Activated T-helper 9 cell treated with anti-CD3 and anti-CD28 coated beads, Interleukin-2, amount 50 U/mL, for 16 hours (primary cell): ENCODE data around the gene DDX23.
"Not testable (repeated sequence)": the region's sequence is repeated elsewhere in the genome, so short reads cannot be mapped to it uniquely, and the experiment has no call there.

ENCODE experiments used
- DNase-seq: peaks from one replicate; pipeline ENCODE4 v3.0.0-alpha.2; 2020; ENCODE audit warnings: low read depth

DDX23 gene

GRCh38 chr12:48862760-48863159 is 10.8 kb upstream of the DDX23 start:
- no peak for DNase-seq

GRCh38 chr12:48861111-48861510 is 9.1 kb upstream of the DDX23 start:
- DNase-seq, result no peak

GRCh38 chr12:48860236-48860635 is 8.3 kb upstream of the DDX23 start:
- DNase-seq, result not testable (repeated sequence)

GRCh38 chr12:48859607-48860006 is 7.6 kb upstream of the DDX23 start:
- DNase-seq, result no peak

GRCh38 chr12:48858043-48858442 is 6.1 kb upstream of the DDX23 start:
- no peak for DNase-seq

- no peak for DNase-seq
Observed at GRCh38 chr12:48857278-48857994, 5.5 kb upstream of the DDX23 start.

- DNase-seq, result no peak
Observed at GRCh38 chr12:48856379-48856778, 4.4 kb upstream of the DDX23 start.

GRCh38 chr12:48854932-48855331 is 3.0 kb upstream of the DDX23 start:
- not testable (repeated sequence) for DNase-seq

- DNase-seq, result no peak
Observed at GRCh38 chr12:48854488-48854887, 2.5 kb upstream of the DDX23 start.

- DNase-seq, result peak; percentile 74
Observed at GRCh38 chr12:48852734-48853688, 1.0 kb upstream of the DDX23 start.

- not testable (repeated sequence) for DNase-seq
Observed at GRCh38 chr12:48842021-48842420, 9.9 kb downstream of the DDX23 start.

- DNase-seq, result no peak
Observed at GRCh38 chr12:48838048-48838447, 13.9 kb downstream of the DDX23 start.

GRCh38 chr12:48832321-48833060 is 19.5 kb downstream of the DDX23 start:
- no peak for DNase-seq

- no peak for DNase-seq
Observed at GRCh38 chr12:48831257-48831656, 20.7 kb downstream of the DDX23 start.

- no peak for DNase-seq
Observed at GRCh38 chr12:48828841-48829575, 23.0 kb downstream of the DDX23 start.

- no peak for DNase-seq
Observed at GRCh38 chr12:48828293-48828692, 23.7 kb downstream of the DDX23 start.

- no peak for DNase-seq
Observed at GRCh38 chr12:48827513-48828096, 24.4 kb downstream of the DDX23 start.

GRCh38 chr12:48827026-48827425 is 24.9 kb downstream of the DDX23 start:
- DNase-seq, result no peak

- DNase-seq, result no peak
Observed at GRCh38 chr12:48826209-48826855, 25.6 kb downstream of the DDX23 start.

GRCh38 chr12:48824905-48825304 is 27.1 kb downstream of the DDX23 start:
- DNase-seq, result no peak

- DNase-seq, result peak; percentile 15
Observed at GRCh38 chr12:48824112-48824511, 27.9 kb downstream of the DDX23 start.
